SH-SY5Y (cell line): ENCODE data around the gene HS6ST3.

Experiments
- GATA2 ChIP-seq: IDR thresholded peaks from 2 replicates; pipeline ENCODE4 v1.6.1; 2011; ENCODE audit warnings: mild to moderate bottlenecking, low read depth, low read length
- GATA3 ChIP-seq: IDR thresholded peaks from 2 replicates; pipeline ENCODE4 v1.6.1; 2011; ENCODE audit warnings: low read depth, mild to moderate bottlenecking, low read length, moderate library complexity

DNA sequence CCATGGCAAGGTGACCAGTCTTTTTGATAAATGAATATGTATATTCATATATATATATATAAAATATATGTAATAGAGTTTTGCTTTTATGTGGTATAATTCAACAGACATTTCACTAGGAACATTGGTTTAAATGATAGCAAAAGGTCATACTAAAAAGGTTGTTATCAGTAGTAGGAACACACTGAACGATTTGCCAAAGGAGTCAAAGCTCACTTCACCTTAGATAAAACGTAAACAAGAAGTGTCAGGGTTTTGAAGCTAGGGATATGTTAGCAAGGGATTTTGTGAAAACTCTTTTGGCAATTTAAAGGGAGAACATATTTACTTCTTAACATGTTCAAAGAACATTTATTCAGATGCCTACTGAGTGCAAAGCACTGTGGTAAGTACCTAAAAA lies 8.0 kb upstream of the HS6ST3 start:
- TF ChIP-seq GATA2, result no peak
- TF ChIP-seq GATA3, result no peak
